ENCODE data around the gene PATE2.

PATE2 gene

GRCh38 chr11:125778728-125779127, at the start of gene PATE2:
TSS of gene PATE2 (minus strand) at chr11:125778828. CDS start at chr11:125778773, 55 bp downstream.
- no peaks in the 10 kb centered on the region for H3K36me3 Mint-ChIP-seq
- no peak within 1 kb of the TSS for H3K4me3 Mint-ChIP-seq
- H3K4me1 Mint-ChIP-seq (ENCODE audit: low read depth), result no peaks in the 10 kb centered on the region
- no peak within 1 kb of the TSS for H3K27ac Mint-ChIP-seq
- H3K9me3 Mint-ChIP-seq (ENCODE audit: low read depth), result no peaks in the 10 kb centered on the region
- H3K27me3 Mint-ChIP-seq, result peaks cover 18% of the 10 kb centered on the region

DNA sequence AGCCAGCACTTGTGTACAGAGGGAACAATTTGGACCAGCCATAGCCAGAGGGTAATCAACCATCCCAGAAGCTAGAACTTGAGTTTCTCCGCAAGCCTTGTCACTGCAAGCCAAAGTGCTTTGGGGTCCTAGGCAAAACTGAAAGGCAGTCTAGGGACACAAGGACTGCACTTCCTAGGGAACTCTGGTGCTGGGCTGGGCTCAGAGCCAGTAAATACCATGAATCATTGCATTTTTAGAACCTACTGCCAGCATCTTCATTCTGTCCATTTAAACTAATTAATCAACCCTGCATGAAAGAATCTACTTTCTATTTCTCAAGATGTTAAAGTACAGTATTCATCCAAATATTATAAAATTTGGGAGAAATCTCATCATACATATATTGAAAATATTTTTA, 29.3 kb upstream of the PATE2 start:
- no peaks in the 10 kb centered on the region for H3K4me1 Mint-ChIP-seq (ENCODE audit: low read depth)
- peaks cover 2% of the 10 kb centered on the region for H3K27me3 Mint-ChIP-seq
- H3K27ac Mint-ChIP-seq, result no peak overlapping the region

GRCh38 chr11:125802387-125802786, 23.8 kb upstream of the PATE2 start:
- Mint-ChIP-seq H3K4me3 (no peak overlapping the region), H3K4me1 (ENCODE audit: low read depth) (no peaks in the 10 kb centered on the region), H3K9me3 (ENCODE audit: low read depth) (peaks cover 39% of the 10 kb centered on the region), H3K27ac (no peak overlapping the region), H3K36me3 (peaks cover 4% of the 10 kb centered on the region), H3K27me3 (peaks cover 13% of the 10 kb centered on the region)

More for the DNA sequence above, 29.3 kb upstream of the PATE2 start:
- Mint-ChIP-seq H3K4me3 (no peak overlapping the region), H3K36me3 (no peaks in the 10 kb centered on the region), H3K9me3 (ENCODE audit: low read depth) (peaks cover 21% of the 10 kb centered on the region)

DNA sequence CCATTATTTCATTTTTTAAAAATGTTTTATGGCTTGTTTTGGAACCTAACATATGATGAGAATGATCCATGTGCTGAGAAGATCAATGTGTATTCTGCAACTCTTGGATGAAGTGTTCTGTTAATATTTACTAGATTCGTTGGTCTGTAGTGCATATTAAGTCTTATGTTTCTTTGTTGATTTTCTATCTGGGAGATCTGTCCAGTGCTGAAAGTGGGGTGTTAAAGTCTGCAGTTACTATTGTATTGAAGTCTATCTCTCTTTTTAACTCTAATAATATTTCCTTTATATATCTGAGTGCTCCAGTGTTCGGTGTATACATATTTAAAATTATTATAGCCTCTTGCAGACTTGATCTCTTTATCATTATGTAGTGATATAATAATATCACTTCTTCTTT, 21.2 kb upstream of the PATE2 start:
- Mint-ChIP-seq H3K4me3 (no peak overlapping the region), H3K9me3 (ENCODE audit: low read depth) (peaks cover 48% of the 10 kb centered on the region), H3K4me1 (ENCODE audit: low read depth) (no peaks in the 10 kb centered on the region), H3K27ac (no peak overlapping the region), H3K36me3 (peaks cover 4% of the 10 kb centered on the region), H3K27me3 (peaks cover 15% of the 10 kb centered on the region)

DNA sequence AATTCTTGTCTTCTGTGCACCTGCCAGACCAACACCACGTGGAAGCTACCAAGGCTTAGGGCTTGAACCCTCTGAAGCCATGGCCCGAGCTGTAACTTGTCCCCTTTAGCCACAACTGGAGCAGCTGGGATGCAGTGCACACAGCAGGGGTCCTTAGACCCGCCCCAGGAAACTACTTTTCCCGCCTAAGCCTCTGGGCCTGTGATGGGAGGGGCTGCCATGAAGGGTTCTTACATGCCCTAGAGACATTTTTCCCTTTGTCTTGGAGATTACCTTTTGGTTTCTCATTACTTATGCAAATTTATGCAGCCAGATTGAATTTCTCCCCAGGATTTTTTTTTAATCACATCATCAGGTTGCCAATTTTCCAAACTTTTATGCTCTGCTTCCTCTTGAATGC, 19.0 kb upstream of the PATE2 start:
- peaks cover 4% of the 10 kb centered on the region for H3K36me3 Mint-ChIP-seq
- no peak overlapping the region for H3K4me3 Mint-ChIP-seq
- no peaks in the 10 kb centered on the region for H3K4me1 Mint-ChIP-seq (ENCODE audit: low read depth)
- peaks cover 47% of the 10 kb centered on the region for H3K9me3 Mint-ChIP-seq (ENCODE audit: low read depth)
- H3K27me3 Mint-ChIP-seq, result peaks cover 17% of the 10 kb centered on the region
- H3K27ac Mint-ChIP-seq, result no peak overlapping the region

DNA sequence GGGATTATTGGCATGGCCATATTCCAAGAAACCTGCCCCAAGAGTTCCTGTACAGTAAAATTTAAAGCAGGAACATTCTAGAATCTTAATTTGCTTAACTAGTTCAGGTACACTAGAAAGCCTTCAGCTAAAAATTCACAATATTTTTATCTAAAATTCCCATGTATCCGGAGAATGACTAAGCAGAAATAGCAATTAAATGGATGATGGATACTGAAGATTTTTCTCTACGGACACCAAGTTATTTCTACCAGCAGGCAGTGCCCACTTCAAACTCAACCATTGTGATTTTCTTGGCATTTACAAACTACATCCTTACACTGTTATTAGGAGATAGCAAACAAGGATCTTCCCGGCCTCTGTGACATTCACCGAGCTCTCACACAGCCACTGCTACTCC, 12.2 kb upstream of the PATE2 start:
- no peak overlapping the region for H3K4me3 Mint-ChIP-seq
- H3K27me3 Mint-ChIP-seq, result peaks cover 7% of the 10 kb centered on the region
- no peak overlapping the region for H3K27ac Mint-ChIP-seq
- H3K4me1 Mint-ChIP-seq (ENCODE audit: low read depth), result no peaks in the 10 kb centered on the region
- peaks cover 10% of the 10 kb centered on the region for H3K9me3 Mint-ChIP-seq (ENCODE audit: low read depth)
- no peaks in the 10 kb centered on the region for H3K36me3 Mint-ChIP-seq

DNA sequence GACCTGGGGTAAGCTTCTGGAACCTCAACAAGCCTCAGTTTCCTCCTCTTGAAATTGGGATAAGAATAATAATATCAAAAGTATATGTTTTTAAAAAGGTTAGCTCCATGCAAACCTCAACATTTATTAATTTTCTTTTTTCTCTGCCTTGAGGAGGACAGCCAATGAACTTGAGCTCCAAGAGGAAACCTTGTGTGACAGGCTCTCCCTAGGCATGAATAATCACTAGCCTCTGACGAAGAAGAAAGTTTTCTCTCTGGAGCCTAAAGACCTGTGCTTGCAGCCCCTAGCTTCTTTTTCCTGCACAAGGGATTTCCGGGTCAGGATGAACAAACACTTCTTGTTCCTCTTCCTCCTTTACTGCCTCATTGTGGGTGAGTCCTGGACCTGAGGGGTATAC, 9.2 kb upstream of the PATE2 start, which contains the start of gene PATE3:
Gene PATE3, plus strand, starts transcription at position 301 of the 400 bp plus-strand sequence. Its CDS starts 25 bp downstream, at position 326.
- Mint-ChIP-seq H3K9me3 (ENCODE audit: low read depth) (no peaks in the 10 kb centered on the region), H3K27me3 (peaks cover 3% of the 10 kb centered on the region), H3K4me3 (no peak within 1 kb of the TSS), H3K36me3 (no peaks in the 10 kb centered on the region), H3K27ac (no peak within 1 kb of the TSS), H3K4me1 (ENCODE audit: low read depth) (no peaks in the 10 kb centered on the region)

GRCh38 chr11:125784678-125785077, 6.0 kb upstream of the PATE2 start:
- peaks cover 8% of the 10 kb centered on the region for H3K27me3 Mint-ChIP-seq
- H3K4me3 Mint-ChIP-seq, result no peak overlapping the region
- H3K27ac Mint-ChIP-seq, result no peak overlapping the region
- no peaks in the 10 kb centered on the region for H3K36me3 Mint-ChIP-seq
- no peaks in the 10 kb centered on the region for H3K9me3 Mint-ChIP-seq (ENCODE audit: low read depth)
- H3K4me1 Mint-ChIP-seq (ENCODE audit: low read depth), result no peaks in the 10 kb centered on the region

- H3K27me3 Mint-ChIP-seq, result peaks cover 18% of the 10 kb centered on the region
These were observed 1.3 kb downstream of the PATE2 start for GRCh38 chr11:125777309-125777708.

DNA sequence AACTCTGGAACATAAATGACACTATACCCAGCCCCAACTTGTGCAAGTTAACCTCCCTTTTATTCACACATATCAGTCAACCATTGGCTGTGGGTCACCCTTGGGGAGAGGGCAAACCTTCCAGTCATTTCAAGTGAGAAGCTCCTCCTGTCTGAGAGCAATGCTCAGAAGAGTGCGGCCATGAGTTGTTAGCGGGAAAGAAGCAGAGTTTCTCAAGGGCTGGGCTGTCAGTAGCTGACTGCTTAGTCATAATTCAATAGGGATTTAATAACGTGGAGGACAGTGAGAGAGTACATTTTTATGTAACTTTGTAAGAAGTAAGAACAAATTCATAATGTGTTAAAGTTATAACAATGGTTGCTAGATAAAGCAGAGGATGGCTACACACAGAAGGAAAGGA, 5.1 kb downstream of the PATE2 start:
- H3K27ac Mint-ChIP-seq, result no peak overlapping the region
- H3K9me3 Mint-ChIP-seq (ENCODE audit: low read depth), result no peaks in the 10 kb centered on the region

More at GRCh38 chr11:125777309-125777708, 1.3 kb downstream of the PATE2 start:
- no peaks in the 10 kb centered on the region for H3K4me1 Mint-ChIP-seq (ENCODE audit: low read depth)
- H3K36me3 Mint-ChIP-seq, result no peaks in the 10 kb centered on the region
- no peak overlapping the region for H3K27ac Mint-ChIP-seq
- H3K9me3 Mint-ChIP-seq (ENCODE audit: low read depth), result no peaks in the 10 kb centered on the region
- H3K4me3 Mint-ChIP-seq, result no peak overlapping the region

DNA sequence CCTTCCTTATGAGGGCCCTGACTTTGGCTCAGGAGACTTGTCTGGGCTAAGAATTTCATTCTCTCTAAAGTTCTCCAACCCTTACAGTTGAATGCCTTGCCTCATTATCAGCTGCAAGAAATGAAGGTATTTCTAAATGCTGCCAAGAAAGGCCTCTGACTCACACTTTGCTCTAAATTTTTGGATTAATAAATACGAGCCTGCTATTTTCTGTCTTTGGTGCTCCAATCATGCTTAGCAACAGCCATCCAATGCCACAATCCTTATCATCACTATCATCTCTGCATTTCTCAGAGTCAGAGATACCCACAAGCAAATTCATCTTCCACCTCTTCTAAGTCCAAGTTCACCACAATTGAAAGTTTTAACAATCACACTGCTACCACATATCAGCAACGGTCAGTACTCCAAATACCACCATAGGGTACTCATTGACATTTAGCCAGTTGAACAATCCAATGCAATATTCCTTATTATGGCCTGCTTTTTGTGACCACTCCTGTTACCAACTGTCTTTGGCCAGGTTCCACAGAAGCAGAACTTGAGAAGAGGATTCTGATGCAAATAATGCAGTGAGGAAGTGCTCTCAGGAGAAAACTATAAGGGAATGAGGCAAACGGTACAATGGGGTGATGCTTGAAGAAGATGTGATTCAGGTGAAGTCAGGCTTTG, 5.7 kb downstream of the PATE2 start:
- Mint-ChIP-seq H3K27me3 (peaks cover 12% of the 10 kb centered on the region), H3K4me1 (ENCODE audit: low read depth) (no peaks in the 10 kb centered on the region), H3K4me3 (no peak overlapping the region), H3K36me3 (no peaks in the 10 kb centered on the region), H3K9me3 (ENCODE audit: low read depth) (no peaks in the 10 kb centered on the region), H3K27ac (no peak overlapping the region)

More for the DNA sequence above, 5.1 kb downstream of the PATE2 start:
- Mint-ChIP-seq H3K4me1 (ENCODE audit: low read depth) (no peaks in the 10 kb centered on the region), H3K27me3 (peaks cover 12% of the 10 kb centered on the region), H3K36me3 (no peaks in the 10 kb centered on the region), H3K4me3 (no peak overlapping the region)

GRCh38 chr11:125770583-125770982, 8.0 kb downstream of the PATE2 start:
- Mint-ChIP-seq H3K27me3 (peaks cover 10% of the 10 kb centered on the region), H3K36me3 (no peaks in the 10 kb centered on the region), H3K4me3 (no peak overlapping the region), H3K27ac (no peak overlapping the region), H3K9me3 (ENCODE audit: low read depth) (no peaks in the 10 kb centered on the region), H3K4me1 (ENCODE audit: low read depth) (no peaks in the 10 kb centered on the region)

GRCh38 chr11:125768336-125769046, 10.1 kb downstream of the PATE2 start:
- no peak overlapping the region for H3K4me3 Mint-ChIP-seq
- no peaks in the 10 kb centered on the region for H3K36me3 Mint-ChIP-seq
- no peak overlapping the region for H3K27ac Mint-ChIP-seq
- H3K9me3 Mint-ChIP-seq (ENCODE audit: low read depth), result no peaks in the 10 kb centered on the region
- H3K27me3 Mint-ChIP-seq, result peaks cover 12% of the 10 kb centered on the region
- H3K4me1 Mint-ChIP-seq (ENCODE audit: low read depth), result no peaks in the 10 kb centered on the region

DNA sequence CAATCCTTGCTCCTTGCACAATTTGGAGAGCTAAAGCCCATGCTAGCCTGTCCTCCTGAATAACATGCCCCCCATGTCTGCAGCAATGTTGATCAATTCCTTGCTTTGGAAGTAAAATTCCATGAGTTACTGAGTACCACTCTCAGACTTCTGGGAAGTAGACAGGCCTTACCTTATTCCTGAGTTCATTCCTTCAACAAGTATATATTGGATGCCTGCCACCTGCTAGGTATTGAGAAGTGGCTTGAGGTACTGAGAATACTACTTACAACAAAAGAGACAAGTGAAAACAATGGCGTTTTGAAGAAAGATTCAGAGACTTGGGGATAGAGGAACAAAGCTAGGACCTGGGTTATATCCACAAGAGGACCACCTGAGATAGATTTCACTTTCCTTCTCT, 12.4 kb downstream of the PATE2 start:
- H3K27me3 Mint-ChIP-seq, result peaks cover 10% of the 10 kb centered on the region
- no peaks in the 10 kb centered on the region for H3K9me3 Mint-ChIP-seq (ENCODE audit: low read depth)
- no peak overlapping the region for H3K27ac Mint-ChIP-seq
- no peaks in the 10 kb centered on the region for H3K4me1 Mint-ChIP-seq (ENCODE audit: low read depth)
- H3K36me3 Mint-ChIP-seq, result no peaks in the 10 kb centered on the region
- H3K4me3 Mint-ChIP-seq, result no peak overlapping the region

DNA sequence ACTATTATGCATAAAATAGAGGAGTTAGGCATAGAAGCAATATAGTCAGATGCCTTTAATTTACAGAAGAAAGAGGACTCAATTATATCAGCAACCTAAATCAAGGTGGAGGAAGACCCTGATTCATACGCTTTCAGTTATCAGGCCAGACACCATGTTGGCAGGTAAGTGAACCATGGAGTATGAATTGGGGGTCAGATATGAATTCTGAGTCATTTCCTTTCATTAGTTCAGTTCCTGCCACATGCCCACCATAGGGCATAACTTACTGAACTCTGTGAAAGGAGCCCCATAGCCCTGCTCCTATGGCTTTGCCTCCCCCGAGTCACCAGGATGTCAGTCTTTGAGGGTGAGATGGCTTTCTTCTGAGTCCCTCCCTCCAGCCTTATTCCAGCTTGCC, 15.1 kb downstream of the PATE2 start:
- peaks cover 3% of the 10 kb centered on the region for H3K9me3 Mint-ChIP-seq (ENCODE audit: low read depth)
- no peak overlapping the region for H3K4me3 Mint-ChIP-seq
- H3K27me3 Mint-ChIP-seq, result peaks cover 11% of the 10 kb centered on the region
- H3K36me3 Mint-ChIP-seq, result no peaks in the 10 kb centered on the region
- H3K27ac Mint-ChIP-seq, result no peak overlapping the region
- no peaks in the 10 kb centered on the region for H3K4me1 Mint-ChIP-seq (ENCODE audit: low read depth)

All from activated naive CD8-positive, alpha-beta T cell (primary cell).